Thyroid gland (tissue), 4 donors: Measurements from ENCODE around the gene KCNK13.

Experiments used
- POLR2A ChIP-seq, 2 donors: fragments of 450-650 bp; IDR thresholded peaks; one replicate each; pipeline ENCODE4 v1.6.1; 2017; ENCODE audit warnings: antibody characterized with exemption in 2 of 2, mild to moderate bottlenecking in 2 of 2, moderate library complexity in 1 of 2
- TF ChIP-seq, protein P1 (sequence below), 6 experiments: fragments of 200-600 bp in 3 of 6; fragments of 450-650 bp in 3 of 6; sonication (generic) in 3 of 6; IDR thresholded peaks; one replicate each; pipeline ENCODE4 v1.5.1; 2016 to 2019; ENCODE audit warnings: antibody characterized with exemption in 6 of 6, mild to moderate bottlenecking in 2 of 6, inconsistent platforms in 1 of 6, moderate library complexity in 1 of 6

DNA sequence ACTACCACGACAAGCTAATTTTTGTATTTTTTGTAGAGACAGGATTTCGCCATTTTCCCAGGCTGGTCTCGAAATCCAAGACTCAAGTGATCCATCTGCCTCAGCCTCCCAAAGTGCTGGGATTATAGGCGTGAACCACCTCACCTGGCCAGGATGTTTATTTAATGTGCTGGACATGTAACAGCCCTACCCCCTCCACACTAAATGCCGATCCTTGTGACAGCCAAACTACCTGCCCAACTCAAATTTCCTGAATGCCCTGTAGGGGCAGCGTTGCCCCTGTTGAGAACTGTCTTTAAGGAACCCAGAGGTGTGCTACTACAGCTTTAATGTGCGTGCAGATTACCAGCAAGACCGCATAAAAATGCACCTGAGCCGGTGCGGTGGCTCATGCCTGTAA, 48.1 kb downstream of the KCNK13 start:
- TF ChIP-seq, protein P1, sequence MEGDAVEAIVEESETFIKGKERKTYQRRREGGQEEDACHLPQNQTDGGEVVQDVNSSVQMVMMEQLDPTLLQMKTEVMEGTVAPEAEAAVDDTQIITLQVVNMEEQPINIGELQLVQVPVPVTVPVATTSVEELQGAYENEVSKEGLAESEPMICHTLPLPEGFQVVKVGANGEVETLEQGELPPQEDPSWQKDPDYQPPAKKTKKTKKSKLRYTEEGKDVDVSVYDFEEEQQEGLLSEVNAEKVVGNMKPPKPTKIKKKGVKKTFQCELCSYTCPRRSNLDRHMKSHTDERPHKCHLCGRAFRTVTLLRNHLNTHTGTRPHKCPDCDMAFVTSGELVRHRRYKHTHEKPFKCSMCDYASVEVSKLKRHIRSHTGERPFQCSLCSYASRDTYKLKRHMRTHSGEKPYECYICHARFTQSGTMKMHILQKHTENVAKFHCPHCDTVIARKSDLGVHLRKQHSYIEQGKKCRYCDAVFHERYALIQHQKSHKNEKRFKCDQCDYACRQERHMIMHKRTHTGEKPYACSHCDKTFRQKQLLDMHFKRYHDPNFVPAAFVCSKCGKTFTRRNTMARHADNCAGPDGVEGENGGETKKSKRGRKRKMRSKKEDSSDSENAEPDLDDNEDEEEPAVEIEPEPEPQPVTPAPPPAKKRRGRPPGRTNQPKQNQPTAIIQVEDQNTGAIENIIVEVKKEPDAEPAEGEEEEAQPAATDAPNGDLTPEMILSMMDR (IDR thresholded peaks at IDR 0.05) = peak in 3 of 6 experiments; percentile 13 to 27 (median 26)
- TF ChIP-seq POLR2A (IDR thresholded peaks at IDR 0.05) = no peak
